Calu3 (cell line): ENCODE data around the gene CCDC14. TPM values are rescaled to one million over a fixed set of nuclear protein-coding genes. Genes with fewer than 3 reads are reported as not detected.
"Not testable (repeated sequence)": the region's sequence is repeated elsewhere in the genome, so short reads cannot be mapped to it uniquely, and the experiment has no call there.

ENCODE experiments used
- BruUV-seq: library from RNA; stranded (reverse); fragments of 400-500 nt; replicated peaks from 2 replicates; lab custom pipeline; 2021; lab: Mats Ljungman, UMichigan
- CTCF ChIA-PET: fragments of 300-600 bp; sonication (Branson Sonifier 250); formaldehyde crosslinking; loops from one replicate; lab custom pipeline; 2022; ENCODE audit warnings: antibody characterized with exemption; lab: Charles Lee
- DNase-seq: peaks from one replicate; pipeline ENCODE4 v3.0.0; 2022
- H3K27ac Mint-ChIP-seq: one replicate; pipeline ENCODE4 v1.8.0; 2022; ENCODE audit warnings: mixed read lengths; ENCODE audit not compliant: unreplicated experiment
- H3K27me3 Mint-ChIP-seq: one replicate; pipeline ENCODE4 v1.8.0; 2022; ENCODE audit warnings: mixed read lengths; ENCODE audit not compliant: unreplicated experiment
- H3K36me3 Mint-ChIP-seq: one replicate; pipeline ENCODE4 v1.8.0; 2022; ENCODE audit warnings: mild to moderate bottlenecking, moderate library complexity, mixed read lengths; ENCODE audit not compliant: insufficient read depth, unreplicated experiment
- H3K4me1 Mint-ChIP-seq: one replicate; pipeline ENCODE4 v1.8.0; 2022; ENCODE audit warnings: mild to moderate bottlenecking, low read depth, mixed read lengths; ENCODE audit not compliant: unreplicated experiment
- H3K4me3 Mint-ChIP-seq: one replicate; pipeline ENCODE4 v1.8.0; 2022; ENCODE audit warnings: mild to moderate bottlenecking, low read depth, moderate library complexity, mixed read lengths; ENCODE audit not compliant: unreplicated experiment
- H3K9me3 Mint-ChIP-seq: one replicate; pipeline ENCODE4 v1.8.0; 2022; ENCODE audit warnings: low read depth, mixed read lengths; ENCODE audit not compliant: unreplicated experiment
- intact Hi-C: fragments of 100-400 bp; cut with micrococcal nuclease; formaldehyde crosslinking; loops from one replicate; pipeline ENCODE4 v1.10.0; 2022; ENCODE audit not compliant: unreplicated experiment
- total RNA-seq: library from RNA; stranded (reverse); gene quantifications from 2 replicates; pipeline ENCODE4 v1.2.3, GENCODE V29; 2022
- TF ChIP-seq, protein P1 (sequence below): fragments of 200-600 bp; IDR thresholded peaks from one replicate; pipeline ENCODE4 v1.8.0; 2022; ENCODE audit warnings: antibody characterized with exemption; ENCODE audit not compliant: unreplicated experiment

The CCDC14 gene
- total RNA-seq, 1 experiment from 2014 or later: 60.6 TPM

- intact Hi-C loops: no loop called here
- H3K27me3 Mint-ChIP-seq: peaks cover 3% of the 10 kb centered on the region
- no peak overlapping the region for H3K4me3 Mint-ChIP-seq
Observed at GRCh38 chr3:123997543-123997942, 36.5 kb upstream of the CCDC14 start.

GRCh38 chr3:123993818-123994217, 32.8 kb upstream of the CCDC14 start:
- H3K4me1 Mint-ChIP-seq: no peaks in the 10 kb centered on the region
- TF ChIP-seq, protein P1, sequence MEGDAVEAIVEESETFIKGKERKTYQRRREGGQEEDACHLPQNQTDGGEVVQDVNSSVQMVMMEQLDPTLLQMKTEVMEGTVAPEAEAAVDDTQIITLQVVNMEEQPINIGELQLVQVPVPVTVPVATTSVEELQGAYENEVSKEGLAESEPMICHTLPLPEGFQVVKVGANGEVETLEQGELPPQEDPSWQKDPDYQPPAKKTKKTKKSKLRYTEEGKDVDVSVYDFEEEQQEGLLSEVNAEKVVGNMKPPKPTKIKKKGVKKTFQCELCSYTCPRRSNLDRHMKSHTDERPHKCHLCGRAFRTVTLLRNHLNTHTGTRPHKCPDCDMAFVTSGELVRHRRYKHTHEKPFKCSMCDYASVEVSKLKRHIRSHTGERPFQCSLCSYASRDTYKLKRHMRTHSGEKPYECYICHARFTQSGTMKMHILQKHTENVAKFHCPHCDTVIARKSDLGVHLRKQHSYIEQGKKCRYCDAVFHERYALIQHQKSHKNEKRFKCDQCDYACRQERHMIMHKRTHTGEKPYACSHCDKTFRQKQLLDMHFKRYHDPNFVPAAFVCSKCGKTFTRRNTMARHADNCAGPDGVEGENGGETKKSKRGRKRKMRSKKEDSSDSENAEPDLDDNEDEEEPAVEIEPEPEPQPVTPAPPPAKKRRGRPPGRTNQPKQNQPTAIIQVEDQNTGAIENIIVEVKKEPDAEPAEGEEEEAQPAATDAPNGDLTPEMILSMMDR: no peak
- H3K27me3 Mint-ChIP-seq: peaks cover 20% of the 10 kb centered on the region
- no peaks in the 10 kb centered on the region for H3K9me3 Mint-ChIP-seq
- no peaks in the 10 kb centered on the region for H3K36me3 Mint-ChIP-seq
- CTCF ChIA-PET: no interaction called here
- intact Hi-C loops: no loop called here
- no peak overlapping the region for H3K27ac Mint-ChIP-seq
- no peak for DNase-seq
- BruUV-seq: no TSS peak
- no peak overlapping the region for H3K4me3 Mint-ChIP-seq

More at GRCh38 chr3:123997543-123997942, 36.5 kb upstream of the CCDC14 start:
- no peaks in the 10 kb centered on the region for H3K9me3 Mint-ChIP-seq
- no peak for DNase-seq
- TF ChIP-seq, protein P1: no peak
- no TSS peak for BruUV-seq
- CTCF ChIA-PET: interaction anchor here (0.6 kb wide), 1 partner anchor 1882 kb away, joined by 7 read pairs; no protein-coding TSS in a partner anchor
- no peaks in the 10 kb centered on the region for H3K36me3 Mint-ChIP-seq
- H3K4me1 Mint-ChIP-seq: no peaks in the 10 kb centered on the region
- no peak overlapping the region for H3K27ac Mint-ChIP-seq

DNA sequence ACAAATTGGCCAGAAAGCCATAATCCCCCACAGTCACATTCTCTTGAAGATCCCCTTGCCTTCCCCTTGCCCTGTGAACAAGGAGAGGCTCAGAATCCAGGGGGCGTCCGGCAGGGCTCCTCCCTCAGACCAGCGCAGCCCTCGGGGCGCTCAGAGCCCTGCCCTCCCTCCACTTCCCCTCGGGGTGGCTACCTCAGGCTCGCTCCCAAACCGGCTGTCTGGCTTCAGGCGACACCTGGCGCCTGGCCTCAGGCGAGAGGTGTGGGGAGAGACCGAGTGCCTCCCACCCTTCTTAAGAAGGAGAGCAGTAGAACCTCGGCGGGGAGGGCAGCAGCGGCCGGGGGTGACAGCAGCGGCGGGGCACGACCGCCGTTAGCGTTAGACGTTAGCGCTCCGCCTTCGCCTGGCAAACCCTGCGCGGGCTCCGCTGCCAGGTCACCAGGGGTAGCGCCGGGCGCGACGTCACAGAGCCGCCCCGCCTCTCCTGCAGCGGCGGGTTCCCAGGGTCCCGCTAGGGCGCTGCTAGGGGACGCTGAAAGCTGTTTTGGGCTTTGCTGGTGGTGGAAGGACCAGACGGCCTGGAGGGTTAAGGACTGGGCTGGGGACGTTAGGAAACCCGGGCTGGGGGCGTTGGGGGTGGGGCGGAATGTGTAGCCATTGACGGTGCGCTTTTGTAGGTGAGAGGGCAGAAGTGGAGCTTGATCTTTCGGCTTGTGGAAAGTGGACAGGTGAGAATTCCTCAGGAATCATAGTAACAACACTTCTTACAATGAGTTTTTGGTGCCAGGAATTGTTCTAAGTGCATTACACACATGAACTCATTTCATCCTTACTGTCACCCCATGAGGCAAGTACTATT, 30.9 kb upstream of the CCDC14 start, which contains the start of gene ROPN1:
Gene ROPN1, minus strand, starts transcription at position 395 of the 859 bp plus-strand sequence. CDS start 11,643 bp downstream, outside the sequence.
- H3K36me3 Mint-ChIP-seq, H3K27ac Mint-ChIP-seq, intact Hi-C loops, H3K4me3 Mint-ChIP-seq, H3K4me1 Mint-ChIP-seq, DNase-seq, H3K9me3 Mint-ChIP-seq, CTCF ChIA-PET, BruUV-seq: not testable (repeated sequence)
- H3K27me3 Mint-ChIP-seq: peaks cover 39% of the 10 kb centered on the region

DNA sequence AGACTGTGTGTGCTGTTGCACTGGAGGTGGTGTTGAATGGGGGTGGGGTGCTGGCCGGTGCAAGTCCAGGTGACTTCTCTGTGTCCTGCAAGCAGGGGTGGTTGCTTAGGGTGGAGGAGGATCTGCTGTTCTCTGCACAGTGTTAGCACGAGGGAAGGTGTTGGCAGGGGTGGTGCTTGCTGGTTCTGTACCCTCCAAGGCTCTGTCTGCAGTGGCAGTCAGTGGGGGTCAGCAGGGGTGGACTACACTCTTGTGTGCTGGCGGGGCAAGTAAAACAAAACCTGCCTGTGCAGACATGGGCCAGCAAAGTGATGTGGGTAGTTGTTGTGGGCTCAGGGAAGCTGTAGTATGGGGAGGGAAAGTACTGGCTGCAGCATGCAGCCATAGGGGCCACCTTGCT, 25.4 kb upstream of the CCDC14 start:
- intact Hi-C loops: no loop called here
- H3K9me3 Mint-ChIP-seq: no peaks in the 10 kb centered on the region
- no peaks in the 10 kb centered on the region for H3K4me1 Mint-ChIP-seq
- CTCF ChIA-PET: no interaction called here
- peaks cover 74% of the 10 kb centered on the region for H3K27me3 Mint-ChIP-seq
- BruUV-seq: no TSS peak
- no peaks in the 10 kb centered on the region for H3K36me3 Mint-ChIP-seq
- no peak for DNase-seq
- TF ChIP-seq, protein P1: no peak
- no peak overlapping the region for H3K27ac Mint-ChIP-seq
- no peak overlapping the region for H3K4me3 Mint-ChIP-seq

- BruUV-seq: no TSS peak
- CTCF ChIA-PET: no interaction called here
- intact Hi-C loops: no loop called here
- DNase-seq: no peak
- Mint-ChIP-seq H3K4me1 (no peaks in the 10 kb centered on the region), H3K27ac (no peak overlapping the region), H3K4me3 (no peak overlapping the region), H3K36me3 (no peaks in the 10 kb centered on the region), H3K27me3 (peaks cover 78% of the 10 kb centered on the region), H3K9me3 (no peaks in the 10 kb centered on the region)
- TF ChIP-seq, protein P1: no peak
Observed at GRCh38 chr3:123984957-123985356, 23.9 kb upstream of the CCDC14 start.
